HG03457 (cell line): ENCODE measurements around the gene ZNF625.
"Not testable (repeated sequence)": the region's sequence is repeated elsewhere in the genome, so short reads cannot be mapped to it uniquely, and the experiment has no call there.

Experiments used
- ATAC-seq: cut with Tn5 transposase; IDR thresholded peaks from one replicate; pipeline ENCODE4 v1.9.1; 2021; ENCODE audit warnings: moderate number of reproducible peaks; ENCODE audit not compliant: unreplicated experiment

Gene ZNF625

GRCh38 chr19:12139269-12139668 is 17.3 kb downstream of the ZNF625 start:
- ATAC-seq = no peak

GRCh38 chr19:12137221-12137940 is 19.2 kb downstream of the ZNF625 start:
- ATAC-seq = no peak

GRCh38 chr19:12133069-12133468 is 23.5 kb downstream of the ZNF625 start:
- no peak for ATAC-seq

GRCh38 chr19:12126707-12127106 is 29.8 kb downstream of the ZNF625 start:
- no peak for ATAC-seq

GRCh38 chr19:12117201-12117970 is 39.1 kb downstream of the ZNF625 start:
- no peak for ATAC-seq

GRCh38 chr19:12113121-12113520 is 43.4 kb downstream of the ZNF625 start:
- no peak for ATAC-seq

GRCh38 chr19:12112701-12113100 is 43.8 kb downstream of the ZNF625 start:
- ATAC-seq = no peak

- ATAC-seq = no peak
These were observed 44.4 kb downstream of the ZNF625 start for GRCh38 chr19:12111943-12112637.

GRCh38 chr19:12111176-12111575 is 45.4 kb downstream of the ZNF625 start:
- ATAC-seq = no peak

GRCh38 chr19:12103909-12104308 is 52.6 kb downstream of the ZNF625 start:
- ATAC-seq = not testable (repeated sequence)

GRCh38 chr19:12098040-12098439 is 58.5 kb downstream of the ZNF625 start:
- no peak for ATAC-seq

- no peak for ATAC-seq
These were observed 61.3 kb downstream of the ZNF625 start for GRCh38 chr19:12095111-12095790.
